Loucy (cell line): ENCODE data around the gene MYO18A.

Source experiments
- H2AFZ ChIP-seq: fragments of 200-600 bp; sonication (generic); 2 replicates; pipeline ENCODE4 v1.6.0; 2016; ENCODE audit warnings: antibody characterized with exemption, mild to moderate bottlenecking, low read length, moderate library complexity
- H3F3A ChIP-seq: fragments of 200-600 bp; 2 replicates; pipeline ENCODE4 v1.6.0; 2016; ENCODE audit warnings: antibody characterized with exemption, low read depth, mild to moderate bottlenecking
- H3K27me3 ChIP-seq: fragments of 200-600 bp; sonication (generic); 2 replicates; pipeline ENCODE4 v1.6.1; 2014; ENCODE audit warnings: low read length, mild to moderate bottlenecking; ENCODE audit not compliant: insufficient read depth, poor library complexity, severe bottlenecking
- H3K36me3 ChIP-seq: fragments of 200-600 bp; sonication (generic); 2 replicates; pipeline ENCODE4 v1.6.1; 2016; ENCODE audit warnings: low read length; ENCODE audit not compliant: insufficient read depth
- H3K4me1 ChIP-seq: fragments of 200-600 bp; sonication (generic); 2 replicates; pipeline ENCODE4 v1.5.1; 2014; ENCODE audit warnings: low read length, mild to moderate bottlenecking; ENCODE audit not compliant: insufficient read depth, poor library complexity, severe bottlenecking
- H3K4me2 ChIP-seq: fragments of 200-600 bp; sonication (generic); 2 replicates; pipeline ENCODE4 v1.6.0; 2014; ENCODE audit warnings: antibody characterized with exemption, low read length, low read depth, mild to moderate bottlenecking; ENCODE audit not compliant: poor library complexity, severe bottlenecking
- H3K4me3 ChIP-seq: fragments of 200-600 bp; sonication (generic); 2 replicates; pipeline ENCODE4 v1.5.1; 2014; ENCODE audit warnings: low read length, mild to moderate bottlenecking, mixed read lengths; ENCODE audit not compliant: poor library complexity, severe bottlenecking
- H3K79me2 ChIP-seq: fragments of 200-600 bp; sonication (generic); 2 replicates; pipeline ENCODE4 v1.6.1; 2014; ENCODE audit warnings: low read length; ENCODE audit not compliant: insufficient read depth
- H3K9ac ChIP-seq: fragments of 200-600 bp; sonication (generic); 2 replicates; pipeline ENCODE4 v1.6.0; 2014; ENCODE audit warnings: mild to moderate bottlenecking, low read depth, low read length, moderate library complexity; ENCODE audit not compliant: poor library complexity, severe bottlenecking
- H3K9me2 ChIP-seq: fragments of 200-600 bp; sonication (generic); replicated peaks from 2 replicates; pipeline ENCODE4 v1.6.1; 2016; ENCODE audit warnings: low read depth, low read length, mixed read lengths
- H3K9me3 ChIP-seq: fragments of 200-600 bp; sonication (generic); 2 replicates; pipeline ENCODE4 v1.6.1; 2014; ENCODE audit warnings: mild to moderate bottlenecking, antibody characterized with exemption, low read length, low read depth; ENCODE audit not compliant: insufficient read depth
- H4K20me1 ChIP-seq: fragments of 200-600 bp; sonication (generic); 2 replicates; pipeline ENCODE4 v1.6.0; 2014; ENCODE audit warnings: antibody characterized with exemption, low read length, mild to moderate bottlenecking; ENCODE audit not compliant: insufficient read depth, poor library complexity, severe bottlenecking
- EZH2phosphoT487 ChIP-seq: fragments of 200-600 bp; IDR thresholded peaks from 2 replicates; pipeline ENCODE4 v1.6.1; 2018; ENCODE audit warnings: antibody characterized with exemption, mild to moderate bottlenecking, moderate library complexity, borderline replicate concordance
- TF ChIP-seq, protein P1 (sequence below): fragments of 200-600 bp; sonication (generic); conservative IDR thresholded peaks from 2 replicates; pipeline ENCODE4 v1.5.1; 2014; ENCODE audit warnings: mild to moderate bottlenecking, antibody characterized with exemption, low read length

The MYO18A gene

DNA sequence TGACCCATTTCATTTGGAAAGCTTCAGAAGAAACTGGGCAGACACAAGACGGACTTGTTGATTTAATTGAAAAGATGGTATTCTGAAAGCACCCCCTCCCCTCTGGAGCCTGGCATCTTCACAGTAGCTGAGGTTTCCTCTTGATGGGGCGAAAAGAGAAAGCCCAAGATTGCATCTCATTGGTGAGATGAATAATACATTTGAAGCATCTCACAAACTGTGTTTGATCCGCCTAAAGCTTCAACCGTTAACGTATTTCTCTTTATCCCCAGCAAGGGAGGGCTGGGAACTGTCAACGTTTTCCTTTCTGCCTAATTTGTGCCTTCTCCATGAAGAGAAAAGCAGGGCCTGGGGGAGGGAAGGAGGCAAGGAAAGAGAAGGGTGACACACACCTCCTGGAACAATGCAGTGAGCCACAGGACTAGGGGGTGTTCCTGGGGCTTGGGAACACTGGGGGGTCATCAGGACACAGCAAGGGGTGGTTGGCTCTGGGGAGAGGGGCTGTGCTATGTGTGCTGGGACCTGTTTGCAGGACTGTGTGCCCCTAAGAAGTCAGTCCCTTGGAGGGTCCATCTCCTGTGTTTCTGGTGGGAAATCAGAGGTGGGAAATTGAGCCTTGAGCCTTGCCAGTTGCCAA, 155.8 kb downstream of the MYO18A start:
- Histone ChIP-seq H3K9ac (no peak overlapping the region), H3K36me3 (no peaks in the 10 kb centered on the region), H4K20me1 (no peaks in the 10 kb centered on the region), H3K9me2 (no peaks in the 10 kb centered on the region), H3K4me3 (no peak overlapping the region), H3K79me2 (no peaks in the 10 kb centered on the region), H3K4me2 (no peak overlapping the region), H3K9me3 (no peaks in the 10 kb centered on the region), H3K27me3 (no peaks in the 10 kb centered on the region), H2AFZ (no peak overlapping the region), H3F3A (no peaks in the 10 kb centered on the region), H3K4me1 (peaks cover 3% of the 10 kb centered on the region)
- TF ChIP-seq, protein P1, sequence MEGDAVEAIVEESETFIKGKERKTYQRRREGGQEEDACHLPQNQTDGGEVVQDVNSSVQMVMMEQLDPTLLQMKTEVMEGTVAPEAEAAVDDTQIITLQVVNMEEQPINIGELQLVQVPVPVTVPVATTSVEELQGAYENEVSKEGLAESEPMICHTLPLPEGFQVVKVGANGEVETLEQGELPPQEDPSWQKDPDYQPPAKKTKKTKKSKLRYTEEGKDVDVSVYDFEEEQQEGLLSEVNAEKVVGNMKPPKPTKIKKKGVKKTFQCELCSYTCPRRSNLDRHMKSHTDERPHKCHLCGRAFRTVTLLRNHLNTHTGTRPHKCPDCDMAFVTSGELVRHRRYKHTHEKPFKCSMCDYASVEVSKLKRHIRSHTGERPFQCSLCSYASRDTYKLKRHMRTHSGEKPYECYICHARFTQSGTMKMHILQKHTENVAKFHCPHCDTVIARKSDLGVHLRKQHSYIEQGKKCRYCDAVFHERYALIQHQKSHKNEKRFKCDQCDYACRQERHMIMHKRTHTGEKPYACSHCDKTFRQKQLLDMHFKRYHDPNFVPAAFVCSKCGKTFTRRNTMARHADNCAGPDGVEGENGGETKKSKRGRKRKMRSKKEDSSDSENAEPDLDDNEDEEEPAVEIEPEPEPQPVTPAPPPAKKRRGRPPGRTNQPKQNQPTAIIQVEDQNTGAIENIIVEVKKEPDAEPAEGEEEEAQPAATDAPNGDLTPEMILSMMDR = no peak
- TF ChIP-seq EZH2phosphoT487 = no peak

DNA sequence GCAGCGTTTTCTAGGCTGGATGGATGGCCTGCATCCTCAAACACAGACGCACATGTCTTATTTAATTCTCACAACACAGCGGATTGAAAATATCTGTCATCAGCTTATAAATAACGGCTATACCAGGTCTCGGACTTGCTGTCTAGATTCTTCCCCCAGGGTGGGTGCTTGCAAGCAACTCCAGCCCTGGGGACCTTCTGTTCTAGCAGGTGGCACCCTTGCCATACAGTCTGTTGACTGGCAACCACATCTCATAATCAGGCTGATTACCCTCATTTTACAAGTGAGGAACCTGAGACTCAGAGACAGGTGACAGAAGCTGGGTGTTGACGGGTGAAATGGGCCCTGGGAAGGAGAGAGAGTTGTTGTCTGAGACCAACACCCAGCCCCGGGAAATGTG, 158.1 kb downstream of the MYO18A start:
- Histone ChIP-seq H3K4me1 (peaks cover 13% of the 10 kb centered on the region), H3K27me3 (no peaks in the 10 kb centered on the region), H3F3A (no peaks in the 10 kb centered on the region), H4K20me1 (no peaks in the 10 kb centered on the region), H3K79me2 (no peaks in the 10 kb centered on the region), H3K9me2 (no peaks in the 10 kb centered on the region), H3K9ac (no peak overlapping the region), H3K36me3 (no peaks in the 10 kb centered on the region), H3K4me2 (no peak overlapping the region), H3K9me3 (no peaks in the 10 kb centered on the region), H2AFZ (no peak overlapping the region), H3K4me3 (no peak overlapping the region)
- TF ChIP-seq EZH2phosphoT487 = no peak
- TF ChIP-seq, protein P1 = no peak

- Histone ChIP-seq H3K9me2 (no peaks in the 10 kb centered on the region), H2AFZ (no peak overlapping the region), H3K4me3 (no peak overlapping the region), H3K9ac (no peak overlapping the region), H3K4me1 (peaks cover 13% of the 10 kb centered on the region), H3K36me3 (no peaks in the 10 kb centered on the region), H3K27me3 (no peaks in the 10 kb centered on the region), H3K4me2 (no peak overlapping the region), H3F3A (no peaks in the 10 kb centered on the region), H3K9me3 (no peaks in the 10 kb centered on the region), H3K79me2 (no peaks in the 10 kb centered on the region), H4K20me1 (no peaks in the 10 kb centered on the region)
- TF ChIP-seq EZH2phosphoT487 = no peak
- TF ChIP-seq, protein P1 = no peak
These were observed 159.0 kb downstream of the MYO18A start for GRCh38 chr17:29021226-29021625.
